ENCODE data around the gene TPSB2. TPM values are rescaled to one million over a fixed set of nuclear protein-coding genes. Genes with fewer than 3 reads are reported as not detected.
"Not testable (repeated sequence)": the region's sequence is repeated elsewhere in the genome, so short reads cannot be mapped to it uniquely, and the experiment has no call there.

TPSB2 gene
- total and polyA plus RNA-seq, 2 donors (not counting 1 experiment from before 2014, with no cell fraction given) = not detected

DNA sequence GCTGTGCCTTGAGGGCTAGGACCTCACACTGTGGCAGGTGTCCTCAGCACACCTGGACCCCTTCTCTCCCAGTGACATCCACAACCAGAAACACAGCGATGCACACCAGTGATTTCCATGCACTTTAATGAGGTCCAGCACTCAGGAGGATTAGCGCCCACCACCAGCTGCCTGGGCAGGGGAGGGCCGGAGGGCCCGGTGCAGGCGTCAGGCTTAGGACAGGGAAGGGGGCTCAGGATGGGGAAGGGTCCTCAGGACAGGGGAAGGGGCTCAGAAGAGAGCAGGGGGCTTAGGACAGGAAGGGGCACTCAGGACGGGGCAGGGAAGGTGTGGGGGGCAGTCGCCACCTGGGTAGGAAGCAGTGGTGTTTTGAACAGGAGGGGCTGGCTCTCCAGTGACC is 1.8 kb downstream of the TPSB2 start:
- not testable (repeated sequence) for H3K27ac ChIP-seq (ENCODE audit: insufficient read depth, low read length); DNase-seq (ENCODE audit: low read depth in 2 of 2); H3K4me3 ChIP-seq (replicated peaks in 1 of 4; ENCODE audit: control extremely low read depth in 1 of 4, insufficient read depth in 1 of 4, low read depth in 3 of 4, low read length in 4 of 4); H3K9me3 ChIP-seq (ENCODE audit: control insufficient read depth, insufficient read depth, low read depth, low read length); H4K20me1 ChIP-seq (ENCODE audit: control insufficient read depth, extremely low read depth, insufficient read depth, low read length); H3K9ac ChIP-seq (ENCODE audit: insufficient read depth, low read length); H2AFZ ChIP-seq (ENCODE audit: low read length); H3K4me2 ChIP-seq (ENCODE audit: extremely low read depth, insufficient read depth, low read length); H3K27me3 ChIP-seq (ENCODE audit: control insufficient read depth, insufficient read depth, low read length); H3K36me3 ChIP-seq (ENCODE audit: control insufficient read depth, insufficient read depth, low read length); H3K79me2 ChIP-seq (ENCODE audit: control insufficient read depth, insufficient read depth, low read length); H3K4me1 ChIP-seq (ENCODE audit: control insufficient read depth, extremely low read depth, insufficient read depth, low read length)

DNA sequence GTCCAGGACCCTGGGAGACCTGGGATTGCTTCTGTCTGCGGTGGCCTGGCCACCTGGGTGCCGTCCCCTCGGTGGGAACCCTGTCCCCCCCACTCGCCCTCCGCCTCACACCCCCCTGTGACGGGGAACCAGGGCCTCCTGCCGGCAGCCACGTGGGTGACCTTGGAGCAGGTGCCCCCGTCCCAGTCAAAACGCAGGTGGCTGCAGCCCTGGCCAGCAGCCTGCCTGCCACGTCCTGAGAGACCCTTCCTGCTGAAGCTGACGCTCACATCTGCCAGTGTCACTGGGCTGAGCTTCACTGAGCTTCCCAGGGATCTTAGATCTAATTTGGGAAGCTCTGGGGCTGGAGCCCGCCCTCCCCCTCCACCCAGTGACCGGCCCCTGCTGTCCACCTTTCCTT is 3.3 kb downstream of the TPSB2 start:
- H3K9me3 ChIP-seq (ENCODE audit: control insufficient read depth, insufficient read depth, low read depth, low read length); DNase-seq (ENCODE audit: low read depth in 2 of 2); H4K20me1 ChIP-seq (ENCODE audit: control insufficient read depth, extremely low read depth, insufficient read depth, low read length); H3K4me3 ChIP-seq (replicated peaks in 1 of 4; ENCODE audit: control extremely low read depth in 1 of 4, insufficient read depth in 1 of 4, low read depth in 3 of 4, low read length in 4 of 4); H3K4me1 ChIP-seq (ENCODE audit: control insufficient read depth, extremely low read depth, insufficient read depth, low read length); H3K27ac ChIP-seq (ENCODE audit: insufficient read depth, low read length); H3K4me2 ChIP-seq (ENCODE audit: extremely low read depth, insufficient read depth, low read length); H3K9ac ChIP-seq (ENCODE audit: insufficient read depth, low read length); H3K79me2 ChIP-seq (ENCODE audit: control insufficient read depth, insufficient read depth, low read length); H2AFZ ChIP-seq (ENCODE audit: low read length); H3K27me3 ChIP-seq (ENCODE audit: control insufficient read depth, insufficient read depth, low read length); H3K36me3 ChIP-seq (ENCODE audit: control insufficient read depth, insufficient read depth, low read length): not testable (repeated sequence)

DNA sequence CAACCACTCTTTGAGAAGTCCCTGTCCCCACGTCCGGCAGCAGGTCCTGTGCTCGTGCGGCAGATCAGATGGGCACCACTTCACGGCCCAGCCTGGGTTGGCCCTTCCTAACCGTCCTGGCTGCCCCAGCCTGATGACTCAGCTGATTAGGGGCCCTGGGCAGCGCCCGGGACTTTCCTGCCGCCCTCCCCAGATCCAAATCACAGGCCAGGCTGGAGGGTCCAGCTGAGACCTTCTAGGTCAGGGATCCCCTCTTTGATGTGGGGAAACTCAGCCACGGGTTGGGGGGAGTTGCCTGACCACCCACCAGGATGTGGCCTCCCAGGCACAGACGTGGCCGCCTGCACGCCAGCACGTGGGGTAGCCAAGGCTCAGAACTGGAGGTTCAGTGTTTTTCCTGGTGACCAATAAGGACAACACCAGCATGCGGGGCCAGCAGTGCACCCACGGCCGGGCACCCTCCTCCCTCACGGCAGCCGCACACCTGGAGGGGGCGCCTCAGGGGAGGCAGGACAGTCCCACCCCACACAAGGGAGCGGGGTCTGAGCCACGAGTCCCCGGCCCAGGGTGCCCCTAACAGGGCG is 4.2 kb downstream of the TPSB2 start:
- DNase-seq (ENCODE audit: low read depth in 2 of 2); H3K27me3 ChIP-seq (ENCODE audit: control insufficient read depth, insufficient read depth, low read length): not testable (repeated sequence)

DNA sequence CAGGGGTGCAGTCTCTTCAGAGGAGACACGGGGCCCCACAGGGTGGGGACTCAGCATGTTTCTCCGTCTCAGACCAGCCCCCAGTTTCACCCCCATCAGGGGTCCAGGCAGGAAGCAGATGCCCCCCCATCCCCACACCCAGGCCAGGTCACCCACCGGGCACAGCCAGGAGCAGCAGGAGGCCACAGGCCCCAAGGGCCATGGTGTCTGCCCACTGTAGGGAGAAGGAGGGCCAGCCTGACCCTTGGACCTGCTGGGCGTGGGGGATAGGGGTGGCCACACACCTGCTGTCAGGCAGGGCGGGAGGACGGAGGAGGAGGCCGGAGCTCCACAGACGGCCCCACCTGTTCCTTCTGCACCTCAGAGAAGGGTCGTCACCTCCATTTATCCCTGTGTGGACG is 4.9 kb downstream of the TPSB2 start, which contains the start of gene TPSG1:
Gene TPSG1, minus strand, starts transcription at position 218 of the 401 bp plus-strand sequence. Its CDS starts 16 bp downstream, at position 202.
- Histone ChIP-seq H3K4me1 (ENCODE audit: control insufficient read depth, extremely low read depth, insufficient read depth, low read length) (no peaks in the 10 kb centered on the region), H3K4me3 (replicated peaks in 1 of 4; ENCODE audit: control extremely low read depth in 1 of 4, insufficient read depth in 1 of 4, low read depth in 3 of 4, low read length in 4 of 4) (no peak within 1 kb of the TSS), H3K27me3 (ENCODE audit: control insufficient read depth, insufficient read depth, low read length) (no peaks in the 10 kb centered on the region), H2AFZ (ENCODE audit: low read length) (no peak within 1 kb of the TSS), H3K36me3 (ENCODE audit: control insufficient read depth, insufficient read depth, low read length) (no peaks in the 10 kb centered on the region), H3K27ac (ENCODE audit: insufficient read depth, low read length) (no peak within 1 kb of the TSS), H4K20me1 (ENCODE audit: control insufficient read depth, extremely low read depth, insufficient read depth, low read length) (no peaks in the 10 kb centered on the region), H3K9me3 (ENCODE audit: control insufficient read depth, insufficient read depth, low read depth, low read length) (no peaks in the 10 kb centered on the region), H3K9ac (ENCODE audit: insufficient read depth, low read length) (no peak within 1 kb of the TSS), H3K79me2 (ENCODE audit: control insufficient read depth, insufficient read depth, low read length) (no peaks in the 10 kb centered on the region), H3K4me2 (ENCODE audit: extremely low read depth, insufficient read depth, low read length) (no peak within 1 kb of the TSS)
- TF ChIP-seq EZH2 (IDR thresholded peaks at IDR 0.05; ENCODE audit: low read length, missing control alignments) = no peak
- TF ChIP-seq, protein P1, sequence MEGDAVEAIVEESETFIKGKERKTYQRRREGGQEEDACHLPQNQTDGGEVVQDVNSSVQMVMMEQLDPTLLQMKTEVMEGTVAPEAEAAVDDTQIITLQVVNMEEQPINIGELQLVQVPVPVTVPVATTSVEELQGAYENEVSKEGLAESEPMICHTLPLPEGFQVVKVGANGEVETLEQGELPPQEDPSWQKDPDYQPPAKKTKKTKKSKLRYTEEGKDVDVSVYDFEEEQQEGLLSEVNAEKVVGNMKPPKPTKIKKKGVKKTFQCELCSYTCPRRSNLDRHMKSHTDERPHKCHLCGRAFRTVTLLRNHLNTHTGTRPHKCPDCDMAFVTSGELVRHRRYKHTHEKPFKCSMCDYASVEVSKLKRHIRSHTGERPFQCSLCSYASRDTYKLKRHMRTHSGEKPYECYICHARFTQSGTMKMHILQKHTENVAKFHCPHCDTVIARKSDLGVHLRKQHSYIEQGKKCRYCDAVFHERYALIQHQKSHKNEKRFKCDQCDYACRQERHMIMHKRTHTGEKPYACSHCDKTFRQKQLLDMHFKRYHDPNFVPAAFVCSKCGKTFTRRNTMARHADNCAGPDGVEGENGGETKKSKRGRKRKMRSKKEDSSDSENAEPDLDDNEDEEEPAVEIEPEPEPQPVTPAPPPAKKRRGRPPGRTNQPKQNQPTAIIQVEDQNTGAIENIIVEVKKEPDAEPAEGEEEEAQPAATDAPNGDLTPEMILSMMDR (conservative IDR thresholded peaks at IDR 0.05 in 1 of 2, IDR thresholded peaks at IDR 0.05 in 1 of 2; ENCODE audit: low read depth in 1 of 2, low read length in 2 of 2) = no peak
- DNase-seq (ENCODE audit: low read depth in 2 of 2) = no peak

More for the DNA sequence above, 4.2 kb downstream of the TPSB2 start:
- H3K4me2 ChIP-seq (ENCODE audit: extremely low read depth, insufficient read depth, low read length); H3K9me3 ChIP-seq (ENCODE audit: control insufficient read depth, insufficient read depth, low read depth, low read length); H4K20me1 ChIP-seq (ENCODE audit: control insufficient read depth, extremely low read depth, insufficient read depth, low read length); H3K79me2 ChIP-seq (ENCODE audit: control insufficient read depth, insufficient read depth, low read length); H3K4me1 ChIP-seq (ENCODE audit: control insufficient read depth, extremely low read depth, insufficient read depth, low read length); H3K4me3 ChIP-seq (replicated peaks in 1 of 4; ENCODE audit: control extremely low read depth in 1 of 4, insufficient read depth in 1 of 4, low read depth in 3 of 4, low read length in 4 of 4); H3K9ac ChIP-seq (ENCODE audit: insufficient read depth, low read length); H3K27ac ChIP-seq (ENCODE audit: insufficient read depth, low read length); H2AFZ ChIP-seq (ENCODE audit: low read length); H3K36me3 ChIP-seq (ENCODE audit: control insufficient read depth, insufficient read depth, low read length): not testable (repeated sequence)

Data from fibroblast of lung (primary cell).